Aortic smooth muscle cell (primary cell): ENCODE results near the gene SYNM. TPM values are rescaled to one million over a fixed set of nuclear protein-coding genes. Genes with fewer than 3 reads are reported as not detected.

Experiments
- total RNA-seq: library from RNA; depleted of rRNA; stranded (reverse); fragments of >200 nt; gene quantifications from 2 replicates; pipeline ENCODE4 v1.2.3, GENCODE V29; 2014

Gene SYNM
- 34.5 and 57.9 TPM in 2 replicates for total RNA-seq

GRCh38 chr15:99104788-99105513 lies at the start of gene SYNM:
TSS of gene SYNM (plus strand) at chr15:99105080. CDS start at chr15:99105200, 120 bp downstream.

Other genes starting within 250 kb of the SYNM start
- gene PGPEP1L, start 97.3 kb upstream of the SYNM start, total RNA-seq: not detected in 2 replicates
- gene TTC23, start 144.5 kb downstream of the SYNM start, total RNA-seq: 24.4 and 27.4 TPM in 2 replicates
- 18.2 and 21.1 TPM in 2 replicates for gene LRRC28, start 146.4 kb downstream of the SYNM start, total RNA-seq